ENCODE measurements around the gene HOXB7. TPM values are rescaled to one million over a fixed set of nuclear protein-coding genes. Genes with fewer than 3 reads are reported as not detected.

The HOXB7 gene
- total and polyA plus RNA-seq, 2 experiments from 2014 or later = 11.1 to 18.9 TPM

GRCh38 chr17:48569240-48569582 lies 41.6 kb downstream of the HOXB7 start:
- H3K79me2 ChIP-seq (ENCODE audit: insufficient read depth) = peaks cover 71% of the 10 kb centered on the region
- no peaks in the 10 kb centered on the region for H3K9me3 ChIP-seq (ENCODE audit: low read depth)
- no peak overlapping the region for H3K9ac ChIP-seq
- in situ Hi-C loops (cut with MboI) = no loop called here
- H3F3A ChIP-seq (ENCODE audit: insufficient read depth) = peaks cover 5% of the 10 kb centered on the region; the same call in 1 of the 2 replicates
- no peaks in the 10 kb centered on the region for H3K36me3 ChIP-seq (ENCODE audit: low read depth)
- no peak overlapping the region for H3K4me3 ChIP-seq
- no peak overlapping the region for H3K4me2 ChIP-seq (ENCODE audit: unreplicated experiment)
- no peaks in the 10 kb centered on the region for H4K20me1 ChIP-seq (ENCODE audit: insufficient read depth)
- TF ChIP-seq EZH2 (IDR thresholded peaks at IDR 0.05; ENCODE audit: insufficient read depth, poor library complexity, severe bottlenecking) = no peak
- no peak for TF ChIP-seq EZH2phosphoT487 (IDR thresholded peaks at IDR 0.05; ENCODE audit: insufficient read depth, low read depth)
- H3K4me1 ChIP-seq (ENCODE audit: insufficient read depth) = peaks cover 30% of the 10 kb centered on the region
- WGBS, 2 experiments (ENCODE audit: low coverage in 1 of 2, low lambda C conversion rate in 2 of 2, missing lambda C conversion rate in 2 of 2) = 74 to 89% methylated on average over 3 of the region's 3 CpGs
- no peak overlapping the region for H2AFZ ChIP-seq
- H3K27me3 ChIP-seq (replicated peaks; ENCODE audit: insufficient read depth) = no peaks in the 10 kb centered on the region
- H3K9me2 ChIP-seq (ENCODE audit: insufficient read depth) = no peaks in the 10 kb centered on the region
- H3K27ac ChIP-seq = no peak overlapping the region
- DNase-seq = no peak

GRCh38 chr17:48568499-48569239 lies 42.1 kb downstream of the HOXB7 start:
- H3K79me2 ChIP-seq (ENCODE audit: insufficient read depth) = peaks cover 70% of the 10 kb centered on the region
- no peaks in the 10 kb centered on the region for H3K36me3 ChIP-seq (ENCODE audit: low read depth)
- peaks cover 30% of the 10 kb centered on the region for H3K4me1 ChIP-seq (ENCODE audit: insufficient read depth)
- H3F3A ChIP-seq (ENCODE audit: insufficient read depth) = peaks cover 3% of the 10 kb centered on the region; the same call in 1 of the 2 replicates
- 76 to 81% methylated on average over 32 to 33 of the region's 33 CpGs for WGBS, 2 experiments (ENCODE audit: low coverage in 1 of 2, low lambda C conversion rate in 2 of 2, missing lambda C conversion rate in 2 of 2)
- H3K27me3 ChIP-seq (replicated peaks; ENCODE audit: insufficient read depth) = no peaks in the 10 kb centered on the region
- no peaks in the 10 kb centered on the region for H4K20me1 ChIP-seq (ENCODE audit: insufficient read depth)
- H3K4me2 ChIP-seq (ENCODE audit: unreplicated experiment) = no peak overlapping the region
- no peaks in the 10 kb centered on the region for H3K9me2 ChIP-seq (ENCODE audit: insufficient read depth)
- H3K9ac ChIP-seq = no peak overlapping the region
- no peak for TF ChIP-seq EZH2 (IDR thresholded peaks at IDR 0.05; ENCODE audit: insufficient read depth, poor library complexity, severe bottlenecking)
- no peak for TF ChIP-seq EZH2phosphoT487 (IDR thresholded peaks at IDR 0.05; ENCODE audit: insufficient read depth, low read depth)
- DNase-seq = no peak
- H3K4me3 ChIP-seq = no peak overlapping the region
- H2AFZ ChIP-seq = no peak overlapping the region
- no peaks in the 10 kb centered on the region for H3K9me3 ChIP-seq (ENCODE audit: low read depth)
- H3K27ac ChIP-seq = no peak overlapping the region
- in situ Hi-C loops (cut with MboI) = no loop called here

- Histone ChIP-seq H3K4me2 (ENCODE audit: unreplicated experiment) (no peak overlapping the region), H2AFZ (no peak overlapping the region), H3K4me3 (no peak overlapping the region), H3K27me3 (replicated peaks; ENCODE audit: insufficient read depth) (no peaks in the 10 kb centered on the region), H3K36me3 (ENCODE audit: low read depth) (no peaks in the 10 kb centered on the region), H3F3A (ENCODE audit: insufficient read depth) (no peaks in the 10 kb centered on the region), H3K4me1 (ENCODE audit: insufficient read depth) (peaks cover 21% of the 10 kb centered on the region), H3K79me2 (ENCODE audit: insufficient read depth) (peaks cover 78% of the 10 kb centered on the region), H3K9me3 (ENCODE audit: low read depth) (no peaks in the 10 kb centered on the region), H3K9me2 (ENCODE audit: insufficient read depth) (no peaks in the 10 kb centered on the region), H3K9ac (no peak overlapping the region), H4K20me1 (ENCODE audit: insufficient read depth) (no peaks in the 10 kb centered on the region), H3K27ac (no peak overlapping the region)
- 67 to 77% methylated on average over 2 of the region's 2 CpGs for WGBS, 2 experiments (ENCODE audit: low coverage in 1 of 2, low lambda C conversion rate in 2 of 2, missing lambda C conversion rate in 2 of 2)
- in situ Hi-C loops (cut with MboI) = no loop called here
- no peak for DNase-seq
- TF ChIP-seq EZH2 (IDR thresholded peaks at IDR 0.05; ENCODE audit: insufficient read depth, poor library complexity, severe bottlenecking) = no peak
- no peak for TF ChIP-seq EZH2phosphoT487 (IDR thresholded peaks at IDR 0.05; ENCODE audit: insufficient read depth, low read depth)
These were observed 43.0 kb downstream of the HOXB7 start for GRCh38 chr17:48567646-48568354.

GRCh38 chr17:48567209-48567608 lies 43.6 kb downstream of the HOXB7 start:
- Histone ChIP-seq H3F3A (ENCODE audit: insufficient read depth) (no peaks in the 10 kb centered on the region), H3K4me2 (ENCODE audit: unreplicated experiment) (no peak overlapping the region), H3K4me3 (no peak overlapping the region), H2AFZ (no peak overlapping the region), H3K9me3 (ENCODE audit: low read depth) (no peaks in the 10 kb centered on the region), H3K36me3 (ENCODE audit: low read depth) (no peaks in the 10 kb centered on the region), H3K4me1 (ENCODE audit: insufficient read depth) (peaks cover 21% of the 10 kb centered on the region), H3K79me2 (ENCODE audit: insufficient read depth) (peaks cover 84% of the 10 kb centered on the region), H3K9me2 (ENCODE audit: insufficient read depth) (no peaks in the 10 kb centered on the region), H3K9ac (no peak overlapping the region), H3K27me3 (replicated peaks; ENCODE audit: insufficient read depth) (no peaks in the 10 kb centered on the region), H3K27ac (no peak overlapping the region), H4K20me1 (ENCODE audit: insufficient read depth) (no peaks in the 10 kb centered on the region)
- in situ Hi-C loops (cut with MboI) = no loop called here
- TF ChIP-seq EZH2 (IDR thresholded peaks at IDR 0.05; ENCODE audit: insufficient read depth, poor library complexity, severe bottlenecking) (no peak), EZH2phosphoT487 (IDR thresholded peaks at IDR 0.05; ENCODE audit: insufficient read depth, low read depth) (no peak)
- no peak for DNase-seq
- WGBS, 2 experiments (ENCODE audit: low coverage in 1 of 2, low lambda C conversion rate in 2 of 2, missing lambda C conversion rate in 2 of 2) = 95 to 99% methylated on average over 6 of the region's 6 CpGs

Measured in GM23248 (cell line).